Activated CD8-positive, alpha-beta memory T cell treated with anti-CD3 and anti-CD28 coated beads for 24 hours (primary cell): ENCODE results near the gene HTT.

Source experiments
- DNase-seq: peaks from one replicate; pipeline ENCODE4 v3.0.0-alpha.2; 2020

HTT gene

DNA sequence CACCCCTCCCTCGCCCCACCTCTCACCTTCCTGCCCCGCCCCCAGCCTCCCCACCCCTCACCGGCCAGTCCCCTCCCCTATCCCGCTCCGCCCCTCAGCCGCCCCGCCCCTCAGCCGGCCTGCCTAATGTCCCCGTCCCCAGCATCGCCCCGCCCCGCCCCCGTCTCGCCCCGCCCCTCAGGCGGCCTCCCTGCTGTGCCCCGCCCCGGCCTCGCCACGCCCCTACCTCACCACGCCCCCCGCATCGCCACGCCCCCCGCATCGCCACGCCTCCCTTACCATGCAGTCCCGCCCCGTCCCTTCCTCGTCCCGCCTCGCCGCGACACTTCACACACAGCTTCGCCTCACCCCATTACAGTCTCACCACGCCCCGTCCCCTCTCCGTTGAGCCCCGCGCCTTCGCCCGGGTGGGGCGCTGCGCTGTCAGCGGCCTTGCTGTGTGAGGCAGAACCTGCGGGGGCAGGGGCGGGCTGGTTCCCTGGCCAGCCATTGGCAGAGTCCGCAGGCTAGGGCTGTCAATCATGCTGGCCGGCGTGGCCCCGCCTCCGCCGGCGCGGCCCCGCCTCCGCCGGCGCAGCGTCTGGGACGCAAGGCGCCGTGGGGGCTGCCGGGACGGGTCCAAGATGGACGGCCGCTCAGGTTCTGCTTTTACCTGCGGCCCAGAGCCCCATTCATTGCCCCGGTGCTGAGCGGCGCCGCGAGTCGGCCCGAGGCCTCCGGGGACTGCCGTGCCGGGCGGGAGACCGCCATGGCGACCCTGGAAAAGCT is at the start of gene HTT, which contains the start of gene HTT-AS:
Gene HTT, plus strand, starts transcription at position 604 of the 768 bp plus-strand sequence. Its CDS starts 145 bp downstream, at position 749.
Gene HTT-AS, minus strand, starts transcription at position 461 of the 768 bp plus-strand sequence.
- DNase-seq: peak; percentile 98

DNA sequence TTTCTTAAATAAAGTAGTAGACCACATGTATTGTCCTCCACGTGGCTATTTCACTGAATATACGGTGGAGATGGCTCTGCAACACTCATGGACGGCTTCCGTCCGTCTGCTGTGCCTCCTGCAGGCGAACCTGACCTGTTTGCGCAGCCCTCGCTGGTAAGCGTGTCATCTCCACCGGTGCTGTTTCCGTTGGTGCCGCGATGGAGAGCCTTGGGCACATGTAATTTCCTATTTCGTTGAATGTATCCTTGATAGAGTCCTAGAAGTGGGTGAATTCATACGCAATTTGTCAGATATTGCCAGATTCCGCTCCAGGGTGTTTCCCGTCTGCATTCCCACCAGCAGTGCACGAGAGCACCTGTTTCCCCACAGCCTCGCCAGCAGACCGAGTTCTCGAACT is 48.6 kb upstream of the HTT start:
- DNase-seq: no peak

DNA sequence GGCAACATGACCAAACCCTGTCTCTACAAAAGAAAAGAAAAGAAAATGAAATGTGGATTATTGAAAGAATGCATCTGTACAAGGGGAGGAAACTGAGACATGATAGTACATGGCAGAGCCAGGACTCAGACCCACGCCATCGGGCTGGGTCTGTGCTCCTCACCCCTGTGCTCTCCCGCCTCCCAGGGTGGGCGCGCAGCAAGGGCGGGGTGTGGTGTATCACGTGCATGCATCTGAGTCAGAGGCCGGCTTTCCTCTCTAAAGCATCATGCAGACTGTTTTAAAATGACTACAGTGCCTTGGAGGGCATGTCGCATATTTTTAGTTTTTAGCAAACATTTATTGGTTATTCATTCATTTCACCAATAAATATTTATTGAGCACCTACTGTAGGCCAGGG is 47.9 kb upstream of the HTT start:
- no peak for DNase-seq

- no peak for DNase-seq
Observed at GRCh38 chr4:3029464-3029863, 45.0 kb upstream of the HTT start.

GRCh38 chr4:3030566-3031356 is 43.7 kb upstream of the HTT start:
- no peak for DNase-seq

DNA sequence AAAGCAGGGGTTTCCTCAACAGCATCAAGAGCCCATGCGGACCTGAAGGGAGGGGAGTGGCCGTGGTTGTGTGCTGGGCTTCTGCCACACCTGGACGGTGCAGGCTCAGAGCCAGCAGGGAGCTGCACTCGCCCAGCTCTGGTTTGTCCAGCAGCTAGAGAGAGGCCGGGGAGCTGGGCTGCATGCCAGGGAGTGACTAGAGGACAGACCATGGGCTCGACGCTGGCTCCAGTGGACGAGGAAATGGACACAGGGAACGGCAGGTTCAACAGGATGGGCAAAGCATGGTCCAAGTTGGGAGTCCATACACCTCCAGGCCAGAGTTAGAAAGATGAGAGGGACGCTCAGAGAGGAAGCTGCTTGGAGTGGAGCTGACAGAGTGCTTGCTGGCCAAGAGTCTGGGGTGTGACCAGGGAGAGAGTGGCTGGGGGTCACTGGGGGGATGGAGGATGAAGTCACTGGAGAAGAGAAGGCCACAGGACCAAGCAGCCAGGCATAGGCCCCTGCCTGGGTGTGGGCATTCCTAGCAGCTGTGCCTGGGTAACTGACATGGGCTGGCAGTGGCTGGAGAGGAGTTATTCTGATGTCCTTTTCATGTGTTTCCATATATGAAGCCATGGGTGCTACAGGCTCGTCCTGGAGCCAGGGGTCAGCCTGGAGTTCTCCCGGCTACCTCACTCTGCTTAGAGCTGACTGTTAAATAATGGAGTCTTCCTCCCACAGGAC is 43.0 kb upstream of the HTT start:
- DNase-seq: no peak

- no peak for DNase-seq
Observed at GRCh38 chr4:3034231-3034630, 40.2 kb upstream of the HTT start.

DNA sequence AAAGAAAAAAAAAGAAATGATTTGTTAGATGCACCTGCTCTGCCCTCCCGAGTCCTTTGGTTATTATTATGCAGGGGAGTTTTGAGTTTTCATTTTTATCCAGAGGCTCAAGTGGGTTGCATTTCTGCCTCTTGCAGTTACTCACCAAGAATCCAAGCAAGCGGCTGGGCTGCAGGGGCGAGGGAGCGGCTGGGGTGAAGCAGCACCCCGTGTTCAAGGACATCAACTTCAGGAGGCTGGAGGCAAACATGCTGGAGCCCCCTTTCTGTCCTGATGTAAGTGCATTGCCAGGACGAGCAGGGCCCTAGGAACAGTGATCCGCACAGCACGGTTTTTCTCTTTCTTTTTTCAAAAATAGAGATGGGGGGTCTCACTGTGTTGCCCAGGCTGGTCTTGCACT is 39.2 kb upstream of the HTT start:
- DNase-seq: no peak

DNA sequence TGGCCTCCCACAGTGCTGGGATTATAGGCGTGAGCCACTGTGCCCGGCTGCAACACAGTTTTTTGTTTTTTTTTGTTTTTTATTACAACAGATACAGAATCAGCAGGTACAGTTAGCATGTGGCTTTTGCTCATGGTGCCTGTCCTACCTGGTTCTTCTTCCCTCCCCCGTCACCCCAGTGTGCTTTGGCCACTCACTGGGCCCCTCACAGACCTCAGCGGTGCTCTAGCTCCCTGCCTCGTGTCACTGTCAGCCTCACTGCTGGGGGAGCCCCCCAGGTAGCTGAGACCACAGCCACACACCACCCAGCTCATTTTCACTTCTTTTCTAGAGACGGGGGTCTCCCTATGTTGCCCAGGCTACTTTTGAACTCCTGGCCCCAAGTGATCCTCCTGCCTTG is 38.8 kb upstream of the HTT start:
- DNase-seq: no peak

GRCh38 chr4:3036131-3036952 is 38.1 kb upstream of the HTT start:
- no peak for DNase-seq

- DNase-seq: peak; percentile 64
Observed at GRCh38 chr4:3037957-3038461, 36.5 kb upstream of the HTT start.

GRCh38 chr4:3039706-3040366 is 34.6 kb upstream of the HTT start:
- DNase-seq: no peak

- DNase-seq: no peak
Observed at GRCh38 chr4:3040452-3041191, 33.9 kb upstream of the HTT start.

- DNase-seq: peak; percentile 75
Observed at GRCh38 chr4:3041192-3042142, 33.0 kb upstream of the HTT start.

DNA sequence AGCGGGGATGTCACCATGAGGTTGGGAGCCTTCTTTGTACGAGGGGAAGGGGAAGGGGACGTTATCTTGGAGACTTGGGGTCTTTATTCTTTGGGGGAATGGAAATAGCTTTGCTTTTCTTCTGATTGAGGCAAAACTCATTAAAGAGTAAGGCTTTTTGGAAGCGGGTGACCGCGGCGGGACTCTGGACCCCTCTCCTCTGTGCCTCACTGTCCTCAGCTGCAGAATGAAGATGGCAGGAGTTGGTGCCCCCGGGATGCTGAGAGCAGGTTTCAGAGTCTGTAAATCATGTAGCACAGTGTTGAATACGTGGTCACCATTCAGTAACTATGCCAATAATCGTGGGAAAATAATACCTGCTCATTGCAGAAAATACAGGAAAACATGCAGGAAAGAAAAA is 32.3 kb upstream of the HTT start:
- DNase-seq: no peak

DNA sequence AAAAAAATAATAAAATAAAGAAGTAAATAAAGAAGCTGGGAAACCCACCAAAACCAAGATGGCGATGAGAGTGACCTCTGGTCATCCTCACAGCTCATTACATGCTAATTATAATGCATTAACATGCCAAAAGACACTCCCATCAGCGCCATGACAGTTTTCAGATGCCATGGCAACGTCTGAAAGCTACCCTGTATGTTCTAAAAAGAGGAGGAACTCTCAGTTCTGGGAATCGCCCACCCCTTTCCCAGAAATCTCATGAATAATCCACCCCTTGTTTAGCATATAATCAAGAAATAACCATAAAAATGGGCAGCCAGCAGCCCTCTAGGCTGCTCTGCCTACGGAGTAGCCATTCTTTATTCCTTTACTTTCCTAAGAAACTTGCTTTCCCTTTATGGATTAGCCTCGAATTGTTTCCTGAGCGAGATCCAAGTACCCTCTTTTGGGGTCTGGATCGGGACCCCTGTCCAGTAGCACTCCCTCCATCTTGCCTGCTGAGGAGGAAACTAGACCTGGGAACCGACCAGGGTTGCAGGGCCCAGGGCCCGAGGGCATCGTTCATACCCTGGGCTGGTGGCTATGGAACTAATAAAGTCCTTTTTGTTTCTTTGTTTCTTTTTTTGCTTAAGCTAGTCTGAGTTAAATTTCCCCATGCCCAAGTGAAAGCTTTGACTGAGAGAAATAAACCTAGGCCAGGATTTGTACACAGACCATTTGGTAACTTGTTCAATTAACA is 31.0 kb upstream of the HTT start:
- DNase-seq: no peak

DNA sequence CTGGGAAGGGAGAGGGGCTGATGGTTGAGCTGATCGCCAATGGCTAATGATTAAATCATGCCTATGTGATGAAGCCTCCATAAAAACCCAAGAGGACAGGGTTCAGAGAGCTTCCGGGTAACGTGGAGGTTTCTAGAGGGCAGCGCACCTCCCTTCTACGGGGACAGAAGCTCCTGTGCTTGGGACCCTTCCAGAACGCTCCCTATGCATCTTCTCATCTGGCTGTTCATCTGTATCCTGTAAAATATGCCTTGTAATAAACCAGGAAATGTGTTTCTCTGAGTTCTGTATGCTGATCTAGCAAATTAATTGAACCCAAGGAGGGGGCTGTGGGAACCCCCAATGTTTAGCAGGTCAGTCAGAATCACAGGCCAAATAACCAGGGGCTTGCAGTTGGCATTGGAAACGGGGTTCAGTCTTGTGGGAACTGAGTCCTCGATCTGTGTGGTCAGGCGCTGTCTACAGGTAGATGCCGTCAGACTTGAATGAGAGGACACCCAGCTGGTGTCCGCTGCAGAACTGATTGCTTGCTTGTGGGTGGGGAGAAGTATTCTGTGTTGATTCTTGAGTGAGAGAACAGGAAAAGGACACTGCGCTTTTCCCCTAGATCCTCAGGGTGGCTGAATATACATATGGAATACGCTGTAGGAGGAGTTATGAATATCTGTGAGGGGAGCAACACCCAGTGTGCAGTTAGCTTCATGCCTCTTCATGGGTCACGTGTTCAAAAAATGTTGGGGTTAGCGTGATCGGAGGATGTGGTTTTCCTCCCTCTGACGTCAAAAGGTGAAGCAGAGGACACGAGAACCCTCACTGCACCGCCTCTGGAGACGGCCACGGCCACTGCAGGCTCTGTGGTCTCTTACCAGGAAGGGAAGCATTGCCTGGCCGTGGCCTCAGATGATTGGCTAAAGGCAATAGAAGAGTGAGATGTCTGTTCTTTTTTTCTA is 29.3 kb upstream of the HTT start:
- DNase-seq: peak; percentile 73

GRCh38 chr4:3046162-3046561 is 28.3 kb upstream of the HTT start:
- DNase-seq: no peak
